ENCODE results near the gene GALNTL6. TPM values are rescaled to one million over a fixed set of nuclear protein-coding genes. Genes with fewer than 3 reads are reported as not detected.

GALNTL6 gene
- total RNA-seq, 2 donors from 2014 or later, result 0.19 to 0.20 TPM

- Histone ChIP-seq H3K36me3 (no peaks in the 10 kb centered on the region), H3K27ac (no peak overlapping the region), H3K9me3 (no peaks in the 10 kb centered on the region), H3K4me3 (no peak overlapping the region), H3K9ac (ENCODE audit: low read depth in 2 of 2, low read length in 2 of 2) (no peak overlapping the region), H3K4me1 (no peaks in the 10 kb centered on the region), H3K27me3 (no peaks in the 10 kb centered on the region)
- DNase-seq, result no peak
- TF ChIP-seq CTCF (IDR thresholded peaks at IDR 0.05), result no peak
- intact Hi-C loops (cut with DNase I), result no loop called here
Measured at GRCh38 chr4:172656055-172656454, 842.9 kb downstream of the GALNTL6 start.

- TF ChIP-seq CTCF (IDR thresholded peaks at IDR 0.05), result no peak
- DNase-seq, result no peak
- intact Hi-C loops (cut with DNase I), result no loop called here
Measured at GRCh38 chr4:172657081-172657480, 843.9 kb downstream of the GALNTL6 start.

GRCh38 chr4:172660251-172660650 is 847.0 kb downstream of the GALNTL6 start:
- H3K9me3 ChIP-seq, result no peaks in the 10 kb centered on the region
- intact Hi-C loops (cut with DNase I), result no loop called here
- H3K36me3 ChIP-seq, result no peaks in the 10 kb centered on the region
- H3K4me3 ChIP-seq, result no peak overlapping the region
- no peak for TF ChIP-seq CTCF (IDR thresholded peaks at IDR 0.05)
- H3K9ac ChIP-seq (ENCODE audit: low read depth in 2 of 2, low read length in 2 of 2), result no peak overlapping the region
- H3K27me3 ChIP-seq, result no peaks in the 10 kb centered on the region
- DNase-seq, result no peak
- H3K4me1 ChIP-seq, result no peaks in the 10 kb centered on the region
- H3K27ac ChIP-seq, result no peak overlapping the region

More at GRCh38 chr4:172657081-172657480, 843.9 kb downstream of the GALNTL6 start:
- no peaks in the 10 kb centered on the region for H3K36me3 ChIP-seq
- no peak overlapping the region for H3K9ac ChIP-seq (ENCODE audit: low read depth in 2 of 2, low read length in 2 of 2)
- H3K9me3 ChIP-seq, result no peaks in the 10 kb centered on the region
- no peak overlapping the region for H3K27ac ChIP-seq
- no peaks in the 10 kb centered on the region for H3K27me3 ChIP-seq
- no peaks in the 10 kb centered on the region for H3K4me1 ChIP-seq
- no peak overlapping the region for H3K4me3 ChIP-seq

GRCh38 chr4:172662113-172662512 is 848.9 kb downstream of the GALNTL6 start:
- H3K4me1 ChIP-seq, result no peaks in the 10 kb centered on the region
- DNase-seq, result no peak
- no peak for TF ChIP-seq CTCF (IDR thresholded peaks at IDR 0.05)
- H3K4me3 ChIP-seq, result no peak overlapping the region
- H3K36me3 ChIP-seq, result no peaks in the 10 kb centered on the region
- no peak overlapping the region for H3K9ac ChIP-seq (ENCODE audit: low read depth in 2 of 2, low read length in 2 of 2)
- no peaks in the 10 kb centered on the region for H3K9me3 ChIP-seq
- intact Hi-C loops (cut with DNase I), result no loop called here
- H3K27ac ChIP-seq, result no peak overlapping the region
- H3K27me3 ChIP-seq, result no peaks in the 10 kb centered on the region

- Histone ChIP-seq H3K4me1 (no peaks in the 10 kb centered on the region), H3K9ac (ENCODE audit: low read depth in 2 of 2, low read length in 2 of 2) (no peak overlapping the region), H3K9me3 (no peaks in the 10 kb centered on the region), H3K27me3 (no peaks in the 10 kb centered on the region), H3K4me3 (no peak overlapping the region), H3K36me3 (no peaks in the 10 kb centered on the region), H3K27ac (no peak overlapping the region)
- DNase-seq, result no peak
- intact Hi-C loops (cut with DNase I), result no loop called here
- TF ChIP-seq CTCF (IDR thresholded peaks at IDR 0.05), result no peak
Measured at GRCh38 chr4:172666711-172667368, 853.6 kb downstream of the GALNTL6 start.
